Cardiac fibroblast (primary cell): Measurements from ENCODE around the gene RAB3A.

Source experiments
- DNase-seq, 2 donors: peaks; one replicate each; pipeline versions ENCODE4 v3.0.0 to v3.0.0-alpha.2; 2010; ENCODE audit warnings: low read depth in 2 of 2
- H3K4me3 ChIP-seq, 2 donors: replicated peaks in 1 of 2; 1 replicate in 1 of 2; 2 replicates in 1 of 2; pipeline ENCODE4 v1.5.1; 2011; ENCODE audit warnings: low read depth in 2 of 2, low read length in 2 of 2, mild to moderate bottlenecking in 2 of 2, moderate library complexity in 1 of 2
- TF ChIP-seq, protein P1 (sequence below): IDR thresholded peaks from one replicate; pipeline ENCODE4 v1.5.1; 2011; ENCODE audit warnings: low read depth, mild to moderate bottlenecking, low read length, inconsistent platforms

RAB3A gene

DNA sequence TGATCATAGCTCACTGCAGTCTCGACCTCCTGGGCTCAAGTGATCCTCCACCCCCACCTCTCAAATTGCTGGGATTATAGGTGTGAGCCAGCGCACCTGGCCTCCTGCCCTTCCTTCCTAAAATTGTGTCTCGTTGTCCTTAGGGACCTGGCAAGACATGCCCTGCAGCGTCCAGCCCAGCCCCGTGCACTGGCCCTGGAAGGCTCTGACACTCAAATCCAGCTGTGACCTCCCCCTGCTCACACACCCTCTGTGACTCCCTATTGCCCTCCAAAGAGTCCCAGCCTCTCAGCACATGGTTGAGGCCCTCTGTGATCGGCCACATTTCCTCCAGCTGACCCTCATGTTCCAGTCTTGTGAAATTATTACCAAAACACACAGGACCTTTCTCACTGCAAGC lies 5.9 kb downstream of the RAB3A start:
- TF ChIP-seq, protein P1, sequence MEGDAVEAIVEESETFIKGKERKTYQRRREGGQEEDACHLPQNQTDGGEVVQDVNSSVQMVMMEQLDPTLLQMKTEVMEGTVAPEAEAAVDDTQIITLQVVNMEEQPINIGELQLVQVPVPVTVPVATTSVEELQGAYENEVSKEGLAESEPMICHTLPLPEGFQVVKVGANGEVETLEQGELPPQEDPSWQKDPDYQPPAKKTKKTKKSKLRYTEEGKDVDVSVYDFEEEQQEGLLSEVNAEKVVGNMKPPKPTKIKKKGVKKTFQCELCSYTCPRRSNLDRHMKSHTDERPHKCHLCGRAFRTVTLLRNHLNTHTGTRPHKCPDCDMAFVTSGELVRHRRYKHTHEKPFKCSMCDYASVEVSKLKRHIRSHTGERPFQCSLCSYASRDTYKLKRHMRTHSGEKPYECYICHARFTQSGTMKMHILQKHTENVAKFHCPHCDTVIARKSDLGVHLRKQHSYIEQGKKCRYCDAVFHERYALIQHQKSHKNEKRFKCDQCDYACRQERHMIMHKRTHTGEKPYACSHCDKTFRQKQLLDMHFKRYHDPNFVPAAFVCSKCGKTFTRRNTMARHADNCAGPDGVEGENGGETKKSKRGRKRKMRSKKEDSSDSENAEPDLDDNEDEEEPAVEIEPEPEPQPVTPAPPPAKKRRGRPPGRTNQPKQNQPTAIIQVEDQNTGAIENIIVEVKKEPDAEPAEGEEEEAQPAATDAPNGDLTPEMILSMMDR: no peak
- H3K4me3 ChIP-seq: no peak overlapping the region
- no peak for DNase-seq

DNA sequence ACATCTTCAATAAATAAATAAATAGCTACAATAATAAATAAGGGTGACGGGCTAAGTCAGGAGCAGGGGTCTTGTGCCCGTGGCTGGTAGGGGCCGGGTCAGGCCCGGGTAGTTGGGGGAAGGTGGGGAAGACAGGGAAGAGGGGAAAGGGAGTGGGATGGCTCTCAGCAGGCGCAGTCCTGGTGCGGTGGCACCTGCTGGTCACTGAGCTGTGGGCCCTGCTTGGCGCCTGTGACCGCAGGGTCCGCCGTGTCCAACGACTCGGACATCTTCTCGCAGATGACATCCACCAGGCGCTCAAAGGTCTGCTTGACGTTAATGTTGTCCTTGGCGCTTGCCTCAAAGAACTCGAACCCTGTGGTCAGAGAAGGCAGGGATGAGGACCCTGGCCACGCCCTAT lies 6.5 kb downstream of the RAB3A start:
- no peak overlapping the region for H3K4me3 ChIP-seq
- TF ChIP-seq, protein P1: no peak
- no peak for DNase-seq

DNA sequence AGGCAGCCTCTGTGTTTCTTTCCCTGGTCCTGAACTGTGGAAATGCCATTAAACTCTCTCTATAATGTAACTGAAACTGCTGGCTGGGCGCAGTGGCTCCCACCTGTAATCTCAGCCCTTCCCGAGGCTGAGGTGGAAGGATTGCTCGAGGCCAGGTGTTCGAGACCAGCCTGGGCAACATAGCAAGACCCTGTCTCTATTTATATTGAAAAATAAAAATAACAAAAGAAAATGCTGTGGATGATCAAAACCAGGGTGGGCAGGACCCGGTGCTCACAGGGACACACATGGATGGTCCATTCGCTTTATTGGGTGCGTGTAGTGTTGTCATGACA lies 7.4 kb downstream of the RAB3A start:
- no peak for DNase-seq
- TF ChIP-seq, protein P1: no peak
- no peak overlapping the region for H3K4me3 ChIP-seq

DNA sequence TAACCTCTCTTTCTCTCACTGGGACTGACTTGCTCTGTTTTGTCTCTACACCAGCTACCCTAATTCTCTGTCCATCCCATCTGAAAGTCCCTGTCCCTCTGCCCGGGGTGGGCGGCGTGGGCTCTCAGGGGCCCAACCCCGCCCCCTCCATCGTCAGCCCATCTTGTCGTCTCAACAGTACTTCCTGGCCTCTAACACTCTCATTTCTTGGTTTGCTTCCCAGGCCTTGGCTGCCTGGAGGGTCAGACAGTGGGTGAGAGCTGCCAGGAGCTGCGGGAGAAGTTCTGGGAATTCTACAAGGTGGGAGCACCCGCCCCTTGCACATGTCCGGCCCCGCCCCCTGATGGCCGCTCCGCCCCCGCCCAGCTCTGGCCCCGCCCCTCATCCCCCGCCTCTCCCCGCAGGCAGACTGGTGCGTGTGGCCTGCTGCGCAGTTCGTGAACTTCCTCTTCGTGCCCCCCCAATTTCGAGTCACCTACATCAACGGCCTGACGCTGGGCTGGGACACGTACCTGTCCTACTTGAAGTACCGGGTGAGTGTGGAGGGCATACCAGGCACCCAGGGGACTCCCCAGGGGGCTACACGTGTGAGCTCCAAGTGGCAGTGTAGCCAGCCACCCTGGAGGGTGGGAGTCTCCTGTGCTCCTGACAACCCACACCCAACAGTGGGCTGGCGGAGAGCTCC lies 9.1 kb downstream of the RAB3A start:
- TF ChIP-seq, protein P1: no peak
- H3K4me3 ChIP-seq: no peak overlapping the region
- DNase-seq: peak in 1 of 2 donors; percentile 79

DNA sequence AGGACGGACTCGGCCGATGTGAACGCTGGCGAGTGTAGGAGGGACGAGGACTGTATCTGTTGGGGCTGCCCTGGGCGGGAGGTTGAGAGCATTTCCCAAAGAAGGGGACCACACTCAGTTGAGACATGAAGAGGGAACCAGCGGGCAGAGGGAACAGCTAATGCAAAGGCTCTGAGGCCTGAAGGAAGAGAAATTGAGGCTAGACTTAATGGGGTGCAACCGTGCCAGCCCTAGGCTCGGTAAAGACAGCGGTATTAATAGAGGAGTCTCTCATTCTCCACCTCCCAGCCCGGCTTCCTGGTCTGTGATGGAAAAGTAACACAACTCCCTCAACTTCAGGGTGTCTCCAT lies 9.7 kb downstream of the RAB3A start:
- TF ChIP-seq, protein P1: no peak
- peak overlapping the region; percentile 83 to 93 for H3K4me3 ChIP-seq
- DNase-seq: no peak

DNA sequence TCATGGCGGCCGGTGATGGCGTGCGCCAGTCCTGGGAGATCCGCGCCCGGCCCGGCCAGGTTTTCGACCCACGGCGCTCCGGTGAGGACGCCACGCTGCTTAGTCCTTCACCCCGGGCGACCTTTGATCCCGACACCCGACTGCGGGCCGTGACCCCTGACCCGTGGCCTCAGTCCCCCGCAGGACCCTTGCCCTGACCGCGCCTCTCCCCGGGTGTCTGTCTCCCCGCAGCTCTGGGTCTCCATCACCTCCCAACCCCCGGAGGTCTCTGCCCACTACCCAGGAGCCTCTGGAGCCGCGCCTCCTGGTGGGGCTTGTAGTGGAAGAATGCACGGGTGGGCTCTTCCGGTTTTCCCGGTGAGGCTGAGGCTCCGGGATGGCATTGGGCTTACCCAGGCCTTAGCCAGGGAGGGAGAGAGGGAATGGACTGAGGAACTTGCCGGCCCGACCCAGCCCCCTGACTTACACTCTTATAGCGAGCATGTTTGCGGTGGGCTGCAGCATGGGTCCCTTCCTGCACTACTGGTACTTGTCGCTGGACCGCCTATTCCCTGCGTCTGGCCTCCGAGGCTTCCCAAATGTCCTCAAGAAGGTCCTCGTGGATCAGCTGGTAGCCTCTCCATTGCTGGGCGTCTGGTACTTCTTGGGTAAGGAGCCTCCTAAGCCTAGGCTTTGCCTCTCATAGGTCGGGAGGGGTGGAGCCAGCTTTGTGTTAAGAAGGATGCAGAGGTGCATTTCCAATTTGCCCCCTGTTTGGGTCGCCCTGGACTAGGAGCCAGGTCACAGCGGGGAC lies 10.3 kb downstream of the RAB3A start:
- TF ChIP-seq, protein P1: no peak
- peak overlapping the region; percentile 83 to 93 for H3K4me3 ChIP-seq
- DNase-seq: no peak
